ENCODE measurements around the gene MAP3K5.

DNA sequence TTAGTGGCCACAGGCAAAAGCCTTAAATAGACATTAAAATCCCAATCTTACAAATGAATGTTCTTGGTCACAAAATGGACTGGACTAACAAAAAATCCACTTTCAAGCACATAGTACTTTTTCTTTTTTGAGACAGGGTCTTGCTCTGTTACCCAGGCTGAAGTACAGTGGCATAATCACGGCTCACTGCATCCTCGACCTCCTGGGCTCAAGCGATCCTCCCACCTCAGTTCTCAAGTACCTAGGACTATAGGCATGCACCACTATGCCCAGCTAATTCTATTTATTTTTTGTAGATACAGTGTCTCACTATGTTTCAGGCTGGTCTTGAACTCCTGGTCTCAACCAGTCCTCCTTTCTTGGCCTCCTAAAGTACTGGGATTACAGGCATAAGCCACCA lies 59.4 kb downstream of the MAP3K5 start:
- TF ChIP-seq, protein P1, sequence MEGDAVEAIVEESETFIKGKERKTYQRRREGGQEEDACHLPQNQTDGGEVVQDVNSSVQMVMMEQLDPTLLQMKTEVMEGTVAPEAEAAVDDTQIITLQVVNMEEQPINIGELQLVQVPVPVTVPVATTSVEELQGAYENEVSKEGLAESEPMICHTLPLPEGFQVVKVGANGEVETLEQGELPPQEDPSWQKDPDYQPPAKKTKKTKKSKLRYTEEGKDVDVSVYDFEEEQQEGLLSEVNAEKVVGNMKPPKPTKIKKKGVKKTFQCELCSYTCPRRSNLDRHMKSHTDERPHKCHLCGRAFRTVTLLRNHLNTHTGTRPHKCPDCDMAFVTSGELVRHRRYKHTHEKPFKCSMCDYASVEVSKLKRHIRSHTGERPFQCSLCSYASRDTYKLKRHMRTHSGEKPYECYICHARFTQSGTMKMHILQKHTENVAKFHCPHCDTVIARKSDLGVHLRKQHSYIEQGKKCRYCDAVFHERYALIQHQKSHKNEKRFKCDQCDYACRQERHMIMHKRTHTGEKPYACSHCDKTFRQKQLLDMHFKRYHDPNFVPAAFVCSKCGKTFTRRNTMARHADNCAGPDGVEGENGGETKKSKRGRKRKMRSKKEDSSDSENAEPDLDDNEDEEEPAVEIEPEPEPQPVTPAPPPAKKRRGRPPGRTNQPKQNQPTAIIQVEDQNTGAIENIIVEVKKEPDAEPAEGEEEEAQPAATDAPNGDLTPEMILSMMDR (IDR thresholded peaks at IDR 0.05; ENCODE audit: extremely low read depth in 1 of 2, insufficient read depth in 1 of 2, low read depth in 1 of 2, low read length in 2 of 2), result no peak
- TF ChIP-seq POLR2A (IDR thresholded peaks at IDR 0.05; ENCODE audit: low read depth, low read length) (no peak), POLR2AphosphoS5 (IDR thresholded peaks at IDR 0.05; ENCODE audit: insufficient read depth, low read depth, low read length) (no peak), EZH2 (IDR thresholded peaks at IDR 0.05; ENCODE audit: borderline replicate concordance, low read depth, low read length, severe bottlenecking) (no peak), FOS (IDR thresholded peaks at IDR 0.05; ENCODE audit: borderline replicate concordance, insufficient read depth, low read length) (no peak), JUN (IDR thresholded peaks at IDR 0.05; ENCODE audit: borderline replicate concordance, insufficient read depth, insufficient read length, low read depth) (no peak), GATA2 (IDR thresholded peaks at IDR 0.05; ENCODE audit: insufficient read depth, insufficient read length, low read depth, low read length) (no peak)

Measured in endothelial cell of umbilical vein (primary cell).